HG03175 (cell line): Measurements from ENCODE around the gene TRA2A.
A peak's percentile ranks its signal among the peaks of the same experiment; 100 is the strongest.

Experiments
- ATAC-seq: cut with Tn5 transposase; IDR thresholded peaks from one replicate; pipeline ENCODE4 v1.9.1; 2021; ENCODE audit warnings: mild to moderate bottlenecking, moderate library complexity; ENCODE audit not compliant: unreplicated experiment

The TRA2A gene

DNA sequence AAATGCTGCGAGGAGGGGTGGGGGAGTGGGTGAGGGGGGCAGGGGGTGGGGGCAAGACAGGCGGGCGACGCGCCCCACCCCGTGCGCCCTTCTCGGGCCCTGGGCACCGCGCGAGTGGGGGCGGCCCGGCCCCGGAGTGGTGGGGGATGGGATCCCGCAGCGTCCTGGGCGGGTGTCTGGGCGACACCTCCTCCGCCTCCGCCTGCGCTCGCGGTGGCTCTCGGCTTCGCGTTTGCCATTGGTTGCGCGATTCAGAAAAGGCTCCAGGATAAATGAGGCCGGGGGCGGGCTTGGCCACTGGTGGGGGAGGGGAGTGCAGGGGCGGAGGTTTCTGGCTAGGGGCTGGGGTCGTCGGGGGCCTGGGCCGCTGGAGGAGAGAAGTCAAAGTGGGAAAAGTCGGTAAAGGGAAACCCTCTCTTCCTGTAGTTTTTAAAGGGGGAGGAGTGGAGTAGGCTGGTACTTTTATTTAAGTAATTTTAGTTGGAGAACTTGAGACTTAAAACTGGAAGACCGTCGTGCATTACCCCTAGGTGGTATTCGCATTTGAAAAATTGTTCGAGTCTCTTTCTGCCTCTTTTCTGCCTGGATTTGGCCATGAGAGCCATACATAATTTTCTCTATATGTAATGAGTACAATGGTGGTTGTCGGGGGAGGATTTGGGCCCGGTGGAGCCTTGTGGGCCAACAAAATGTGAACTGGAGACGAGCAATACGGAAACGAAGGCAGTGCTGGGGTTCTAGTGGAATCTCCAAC, 60.5 kb downstream of the TRA2A start:
- peak; percentile 31 for ATAC-seq

GRCh38 chr7:23470330-23471105, 61.3 kb downstream of the TRA2A start, which contains the start of gene IGF2BP3:
IGF2BP3 (minus strand) TSS chr7:23470491; CDS start chr7:23470110, 381 bp downstream.
- ATAC-seq = no peak

DNA sequence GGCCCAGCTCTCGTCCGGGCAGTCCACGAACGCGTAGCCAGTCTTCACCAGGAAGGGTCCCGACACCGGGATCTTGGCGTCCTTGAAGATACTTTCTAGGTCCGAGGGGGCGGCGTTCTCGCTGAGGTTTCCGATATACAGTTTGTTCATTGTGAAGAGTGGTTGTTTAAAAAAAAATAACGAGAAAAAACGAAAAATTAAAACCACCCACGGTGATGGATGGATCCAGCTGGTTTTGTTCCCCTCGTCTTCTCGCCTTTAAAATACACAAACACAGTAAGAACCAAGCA, 61.9 kb downstream of the TRA2A start:
- no peak for ATAC-seq

DNA sequence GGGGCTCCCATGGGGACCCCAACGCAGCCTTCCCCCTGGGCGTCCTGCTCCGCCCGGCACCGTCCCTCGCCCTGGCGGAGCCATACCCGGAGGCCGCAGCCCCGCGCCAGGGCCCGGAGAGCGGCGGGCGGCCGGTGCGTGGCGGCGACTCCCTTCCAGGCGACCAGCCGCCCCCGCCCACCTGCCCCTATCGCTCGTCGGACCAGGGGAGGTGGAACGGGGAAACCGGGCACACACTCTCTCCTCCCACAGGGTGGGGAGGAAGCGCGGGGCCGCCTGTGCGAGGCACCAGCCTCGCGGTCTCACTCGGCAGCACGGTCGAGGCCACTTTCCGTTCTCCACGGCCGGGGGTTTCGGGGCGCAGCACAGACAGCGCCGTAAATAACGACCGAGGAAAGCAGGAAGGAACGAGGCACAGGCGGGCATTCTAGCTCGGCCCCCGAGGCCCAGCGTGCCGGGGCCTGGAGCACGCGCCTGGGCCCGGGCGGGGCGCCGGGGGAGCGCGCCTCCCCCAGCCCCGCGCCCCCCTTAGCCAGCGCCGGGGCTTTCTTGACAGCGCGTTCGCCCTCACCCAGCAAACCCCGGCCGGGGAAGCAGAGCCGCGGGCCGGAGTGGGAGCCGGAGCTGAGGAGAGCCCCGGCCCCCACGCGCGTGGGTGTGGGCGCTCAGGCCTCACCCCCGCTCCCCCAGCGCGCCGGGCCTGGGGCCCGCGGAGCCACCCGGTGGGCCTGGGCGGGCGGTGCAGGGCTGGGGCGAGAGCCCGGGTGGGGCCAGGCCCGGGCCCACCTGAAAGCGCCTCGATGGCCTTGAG, 62.4 kb downstream of the TRA2A start:
- ATAC-seq = no peak

- no peak for ATAC-seq
These were observed 63.1 kb downstream of the TRA2A start for GRCh38 chr7:23468526-23469149.

- no peak for ATAC-seq
These were observed 63.8 kb downstream of the TRA2A start for GRCh38 chr7:23467806-23468525.

DNA sequence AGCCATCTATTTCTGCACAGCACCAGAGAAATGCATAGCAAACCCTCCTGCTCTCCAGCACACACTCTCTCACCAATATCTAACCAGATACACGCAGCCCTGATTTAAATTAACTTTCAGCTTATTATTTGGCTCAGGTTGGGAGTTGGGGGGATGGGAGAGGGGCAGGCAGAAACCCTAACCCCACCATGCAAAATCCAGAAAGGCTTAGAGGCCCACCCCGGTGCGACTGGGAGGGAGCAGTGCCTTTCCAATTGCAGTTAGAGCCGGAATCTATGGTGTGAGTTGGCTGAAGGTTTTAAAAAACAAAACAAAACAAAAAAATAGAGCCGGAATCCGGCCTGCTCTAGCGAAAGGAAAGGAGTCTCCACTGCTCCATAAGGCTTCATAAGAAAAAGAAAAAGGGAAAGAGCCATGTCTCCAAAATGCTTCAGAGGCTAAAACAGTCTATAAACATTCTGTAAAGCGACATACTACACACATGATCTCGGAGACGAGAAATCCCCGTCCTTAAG, 64.4 kb downstream of the TRA2A start:
- ATAC-seq = no peak

DNA sequence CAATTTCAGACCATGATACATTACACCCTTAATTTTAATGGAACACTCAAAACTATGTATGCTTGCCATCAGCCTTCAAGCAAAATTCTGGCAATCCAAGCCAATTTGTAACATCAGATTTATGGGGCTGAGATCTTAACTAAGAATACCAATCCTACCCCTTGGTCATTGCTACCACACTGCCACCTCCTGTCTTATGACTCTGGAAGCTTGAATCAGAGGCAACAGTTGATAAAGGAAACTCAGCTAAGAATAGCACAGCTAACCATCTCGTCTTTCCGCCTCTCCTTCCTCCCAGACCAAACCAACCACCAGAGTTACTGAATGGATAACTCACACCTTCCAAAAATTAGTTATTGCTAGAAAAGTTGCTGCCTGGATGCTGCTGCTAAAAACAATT, 68.9 kb downstream of the TRA2A start:
- ATAC-seq = no peak

- ATAC-seq = no peak
These were observed 73.7 kb downstream of the TRA2A start for GRCh38 chr7:23458044-23458443.

- ATAC-seq = no peak
These were observed 75.7 kb downstream of the TRA2A start for GRCh38 chr7:23456093-23456492.

- no peak for ATAC-seq
These were observed 76.8 kb downstream of the TRA2A start for GRCh38 chr7:23454881-23455526.
